Measurements from ENCODE around the gene HYAL1.
"Not testable (repeated sequence)": the region's sequence is repeated elsewhere in the genome, so short reads cannot be mapped to it uniquely, and the experiment has no call there.

Gene HYAL1

GRCh38 chr3:50292159-50293078, 11.0 kb downstream of the HYAL1 start, which contains the start of gene IFRD2:
IFRD2 (minus strand) TSS chr3:50292429; CDS start chr3:50292274, 155 bp downstream.
- DNase-seq = peak; percentile 97

GRCh38 chr3:50290161-50290641, 13.2 kb downstream of the HYAL1 start:
- DNase-seq = no peak

GRCh38 chr3:50289130-50289529, 14.2 kb downstream of the HYAL1 start:
- DNase-seq = no peak

GRCh38 chr3:50288387-50289007, 14.9 kb downstream of the HYAL1 start:
- DNase-seq = no peak

- DNase-seq = no peak
These were observed 16.1 kb downstream of the HYAL1 start for GRCh38 chr3:50287262-50287661.

- no peak for DNase-seq
These were observed 16.8 kb downstream of the HYAL1 start for GRCh38 chr3:50286322-50287227.

GRCh38 chr3:50284121-50284520, 19.3 kb downstream of the HYAL1 start:
- DNase-seq = not testable (repeated sequence)

GRCh38 chr3:50279255-50280016, 23.9 kb downstream of the HYAL1 start:
- DNase-seq = no peak

- no peak for DNase-seq
These were observed 24.5 kb downstream of the HYAL1 start, which contains the start of gene LSMEM2 for GRCh38 chr3:50278880-50279224. LSMEM2 (plus strand) TSS chr3:50279087; CDS start chr3:50279114, 27 bp downstream.

GRCh38 chr3:50278123-50278879, 25.1 kb downstream of the HYAL1 start:
- no peak for DNase-seq

GRCh38 chr3:50276762-50277101, 26.6 kb downstream of the HYAL1 start:
- DNase-seq = no peak

GRCh38 chr3:50275996-50276761, 27.2 kb downstream of the HYAL1 start:
- DNase-seq = no peak

- DNase-seq = no peak
These were observed 28.0 kb downstream of the HYAL1 start for GRCh38 chr3:50275141-50275995.

GRCh38 chr3:50274371-50275104, 28.8 kb downstream of the HYAL1 start:
- peak; percentile 72 to 76 for DNase-seq

- no peak for DNase-seq
These were observed 29.7 kb downstream of the HYAL1 start for GRCh38 chr3:50273689-50274065.

GRCh38 chr3:50272911-50273688, 30.3 kb downstream of the HYAL1 start:
- DNase-seq = peak; percentile 85 to 86

GRCh38 chr3:50272538-50272910, 30.9 kb downstream of the HYAL1 start:
- not testable (repeated sequence) for DNase-seq

- no peak for DNase-seq
These were observed 31.9 kb downstream of the HYAL1 start for GRCh38 chr3:50271314-50271936.

All from CD4-positive, alpha-beta T cell treated with Interleukin-4 for 1 hour (primary cell).